ENCODE data around the gene NCR1.

- TF ChIP-seq EGR1 (IDR thresholded peaks at IDR 0.05) (no peak), TEAD4 (IDR thresholded peaks at IDR 0.05) (no peak), RAD21 (IDR thresholded peaks at IDR 0.05; ENCODE audit: low read depth) (no peak), EP300 (IDR thresholded peaks at IDR 0.05; ENCODE audit: borderline replicate concordance) (no peak), ZBTB7A (IDR thresholded peaks at IDR 0.05; ENCODE audit: low read depth) (no peak), MAX (IDR thresholded peaks at IDR 0.05) (no peak), FOXM1 (IDR thresholded peaks at IDR 0.05; ENCODE audit: borderline replicate concordance, low read depth) (no peak), YY1 (IDR thresholded peaks at IDR 0.05; ENCODE audit: low read depth) (no peak), NFIC (IDR thresholded peaks at IDR 0.05) (no peak), CEBPB (IDR thresholded peaks at IDR 0.05) (no peak), REST (IDR thresholded peaks at IDR 0.05; ENCODE audit: low read depth) (no peak), USF1 (IDR thresholded peaks at IDR 0.05) (no peak), TAF1 (IDR thresholded peaks at IDR 0.05; ENCODE audit: low read depth) (no peak)
Observed at GRCh38 chr19:54916822-54917221, 10.9 kb downstream of the NCR1 start.

Measured in Ishikawa (cell line).